HG03442 (cell line): ENCODE measurements around the gene HYI.

Experiments used
- ATAC-seq: cut with Tn5 transposase; IDR thresholded peaks from one replicate; pipeline ENCODE4 v1.9.1; 2021; ENCODE audit warnings: mild to moderate bottlenecking, moderate library complexity; ENCODE audit not compliant: unreplicated experiment

Gene HYI

GRCh38 chr1:43405219-43405875 is 48.4 kb downstream of the HYI start:
- no peak for ATAC-seq

DNA sequence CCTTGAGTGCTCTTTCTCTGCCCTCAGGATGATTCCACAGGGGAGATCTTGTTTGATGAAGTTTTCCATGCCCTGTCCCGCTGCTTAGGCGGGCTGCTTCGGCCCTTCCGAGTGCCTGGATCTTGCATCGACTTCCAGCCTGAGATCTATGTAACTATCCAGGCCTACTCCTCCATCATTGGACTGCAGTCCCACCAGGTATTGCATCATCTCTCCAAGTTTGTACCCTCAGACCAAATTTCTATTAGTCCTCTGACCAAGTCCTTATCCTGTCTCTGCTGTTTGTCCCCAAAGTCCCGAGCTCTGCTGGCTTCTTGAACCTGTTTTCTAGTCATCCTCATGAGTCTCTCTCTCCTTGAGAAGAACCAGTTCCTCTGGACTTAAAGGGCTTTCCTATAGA is 49.4 kb downstream of the HYI start:
- no peak for ATAC-seq

DNA sequence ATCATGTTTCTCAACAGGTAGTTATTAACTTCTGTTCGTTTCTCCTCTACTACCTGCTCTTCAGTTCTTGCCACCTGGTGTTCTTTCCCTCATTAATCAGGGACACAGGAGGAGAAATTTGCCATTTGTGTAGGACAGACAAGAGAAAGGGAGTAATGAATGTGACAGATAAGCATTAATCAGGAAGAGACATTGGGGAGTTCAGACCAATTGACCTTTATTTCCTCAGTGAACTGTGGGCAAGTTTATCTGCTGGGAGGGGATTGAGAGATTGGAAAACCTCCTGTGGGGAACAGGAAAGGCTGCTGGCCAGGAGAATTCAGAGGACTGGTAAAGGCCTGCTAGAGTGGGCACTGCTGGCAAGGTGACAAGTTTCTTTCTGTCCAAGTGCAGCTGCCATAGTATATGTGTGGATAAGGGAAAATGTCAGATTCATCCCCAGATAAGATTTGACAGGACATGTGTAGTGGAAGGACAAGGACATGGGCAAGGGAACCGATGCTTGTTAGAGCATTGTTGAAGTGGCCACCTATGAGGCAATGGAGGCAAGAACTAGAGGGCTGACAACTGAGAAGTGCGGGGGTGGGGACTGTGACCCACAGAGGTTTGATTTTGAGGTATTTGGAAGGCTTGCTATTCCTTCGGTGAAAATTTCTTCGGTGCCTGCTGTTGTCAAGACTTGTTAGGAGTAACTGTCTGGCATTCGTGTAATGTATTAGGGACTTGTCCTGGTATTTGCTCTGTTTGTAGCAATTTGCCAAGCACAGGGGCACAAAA is 51.5 kb downstream of the HYI start:
- ATAC-seq = no peak
